Glutamatergic neuron (in vitro differentiated cells): ENCODE results near the gene SLC10A7. TPM values are rescaled to one million over a fixed set of nuclear protein-coding genes. Genes with fewer than 3 reads are reported as not detected.

ENCODE experiments used
- DNase-seq: peaks from one replicate; pipeline ENCODE4 v3.0.0; 2022
- H3K27ac Mint-ChIP-seq: one replicate; pipeline ENCODE4 v1.8.0; 2020; ENCODE audit warnings: mild to moderate bottlenecking, mixed read lengths, inconsistent platforms; ENCODE audit not compliant: unreplicated experiment
- H3K27me3 Mint-ChIP-seq: one replicate; pipeline ENCODE4 v1.8.0; 2020; ENCODE audit warnings: mild to moderate bottlenecking, moderate library complexity, mixed read lengths, inconsistent platforms; ENCODE audit not compliant: unreplicated experiment
- H3K36me3 Mint-ChIP-seq: one replicate; pipeline ENCODE4 v1.8.0; 2020; ENCODE audit warnings: mild to moderate bottlenecking, mixed read lengths, inconsistent platforms; ENCODE audit not compliant: unreplicated experiment
- H3K4me1 Mint-ChIP-seq: one replicate; pipeline ENCODE4 v1.8.0; 2020; ENCODE audit warnings: mild to moderate bottlenecking, low read depth, mixed read lengths, inconsistent platforms; ENCODE audit not compliant: unreplicated experiment
- H3K4me3 Mint-ChIP-seq: one replicate; pipeline ENCODE4 v1.8.0; 2020; ENCODE audit warnings: mild to moderate bottlenecking, mixed read lengths, inconsistent platforms; ENCODE audit not compliant: unreplicated experiment
- H3K9me3 Mint-ChIP-seq: one replicate; pipeline ENCODE4 v1.8.0; 2020; ENCODE audit warnings: mild to moderate bottlenecking, moderate library complexity, mixed read lengths, inconsistent platforms; ENCODE audit not compliant: unreplicated experiment
- total RNA-seq: library from RNA; stranded (reverse); fragmentation: NEBNext Ultra II Directional; extraction: Animal tissue kit (Norgen Biotek cat#: 25700); gene quantifications from one replicate; pipeline ENCODE4 v1.2.1, GENCODE V29; 2021; ENCODE audit not compliant: unreplicated experiment
- TF ChIP-seq, protein P1 (sequence below): fragments of 200-600 bp; sonication (generic); IDR thresholded peaks from one replicate; pipeline ENCODE4 v1.5.0; 2021; ENCODE audit not compliant: partially characterized antibody, unreplicated experiment

SLC10A7 gene
- total RNA-seq, 1 donor from 2014 or later, result 13.5 TPM

DNA sequence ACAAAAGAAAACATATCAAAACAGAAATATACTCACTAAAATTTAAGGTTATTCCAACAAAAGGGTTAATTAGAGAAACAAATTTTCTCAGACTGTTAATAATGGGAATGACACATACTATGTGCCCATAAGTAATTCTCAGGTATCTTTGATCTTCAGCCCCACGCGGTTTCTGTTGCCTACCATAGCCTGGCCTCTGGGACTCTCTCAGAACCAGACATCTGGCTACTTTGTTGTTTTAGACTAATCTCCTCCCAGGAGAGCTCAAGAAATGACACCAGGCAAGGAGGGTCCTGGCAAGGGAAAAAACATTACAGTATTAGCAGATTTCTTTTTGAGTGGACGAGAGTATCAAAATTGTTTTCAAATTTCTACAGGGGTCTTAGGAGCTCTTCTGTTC lies 43.7 kb downstream of the SLC10A7 start:
- Mint-ChIP-seq H3K27ac (peak overlapping the region; percentile 95), H3K27me3 (peaks cover 4% of the 10 kb centered on the region), H3K36me3 (peaks cover 6% of the 10 kb centered on the region), H3K9me3 (peaks cover 6% of the 10 kb centered on the region), H3K4me3 (peak overlapping the region; percentile 83), H3K4me1 (peaks cover 44% of the 10 kb centered on the region)
- TF ChIP-seq, protein P1, sequence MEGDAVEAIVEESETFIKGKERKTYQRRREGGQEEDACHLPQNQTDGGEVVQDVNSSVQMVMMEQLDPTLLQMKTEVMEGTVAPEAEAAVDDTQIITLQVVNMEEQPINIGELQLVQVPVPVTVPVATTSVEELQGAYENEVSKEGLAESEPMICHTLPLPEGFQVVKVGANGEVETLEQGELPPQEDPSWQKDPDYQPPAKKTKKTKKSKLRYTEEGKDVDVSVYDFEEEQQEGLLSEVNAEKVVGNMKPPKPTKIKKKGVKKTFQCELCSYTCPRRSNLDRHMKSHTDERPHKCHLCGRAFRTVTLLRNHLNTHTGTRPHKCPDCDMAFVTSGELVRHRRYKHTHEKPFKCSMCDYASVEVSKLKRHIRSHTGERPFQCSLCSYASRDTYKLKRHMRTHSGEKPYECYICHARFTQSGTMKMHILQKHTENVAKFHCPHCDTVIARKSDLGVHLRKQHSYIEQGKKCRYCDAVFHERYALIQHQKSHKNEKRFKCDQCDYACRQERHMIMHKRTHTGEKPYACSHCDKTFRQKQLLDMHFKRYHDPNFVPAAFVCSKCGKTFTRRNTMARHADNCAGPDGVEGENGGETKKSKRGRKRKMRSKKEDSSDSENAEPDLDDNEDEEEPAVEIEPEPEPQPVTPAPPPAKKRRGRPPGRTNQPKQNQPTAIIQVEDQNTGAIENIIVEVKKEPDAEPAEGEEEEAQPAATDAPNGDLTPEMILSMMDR, result no peak
- peak; percentile 28 for DNase-seq

DNA sequence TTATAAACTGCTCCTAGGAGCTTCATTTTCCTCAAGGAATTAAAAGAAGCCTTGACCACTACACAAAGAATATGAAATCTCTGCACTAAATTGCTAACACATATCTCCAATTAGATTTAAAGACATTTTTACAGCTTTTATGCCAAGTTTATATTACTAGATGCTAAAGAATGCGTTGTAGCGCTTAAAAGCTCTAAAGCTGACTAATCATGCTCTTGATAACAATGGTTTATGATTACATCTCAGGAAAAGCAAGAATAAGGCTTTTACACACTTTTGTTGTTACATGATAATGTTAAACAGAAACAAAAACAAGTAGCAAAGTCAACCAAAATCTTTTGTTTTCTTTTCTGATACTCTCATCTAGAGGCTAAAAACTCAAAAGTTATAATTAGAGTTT lies 44.7 kb downstream of the SLC10A7 start:
- Mint-ChIP-seq H3K4me3 (no peak overlapping the region), H3K36me3 (no peaks in the 10 kb centered on the region), H3K27me3 (peaks cover 4% of the 10 kb centered on the region), H3K4me1 (peaks cover 53% of the 10 kb centered on the region), H3K27ac (peak overlapping the region; percentile 55), H3K9me3 (peaks cover 4% of the 10 kb centered on the region)
- DNase-seq, result no peak
- TF ChIP-seq, protein P1, result no peak

DNA sequence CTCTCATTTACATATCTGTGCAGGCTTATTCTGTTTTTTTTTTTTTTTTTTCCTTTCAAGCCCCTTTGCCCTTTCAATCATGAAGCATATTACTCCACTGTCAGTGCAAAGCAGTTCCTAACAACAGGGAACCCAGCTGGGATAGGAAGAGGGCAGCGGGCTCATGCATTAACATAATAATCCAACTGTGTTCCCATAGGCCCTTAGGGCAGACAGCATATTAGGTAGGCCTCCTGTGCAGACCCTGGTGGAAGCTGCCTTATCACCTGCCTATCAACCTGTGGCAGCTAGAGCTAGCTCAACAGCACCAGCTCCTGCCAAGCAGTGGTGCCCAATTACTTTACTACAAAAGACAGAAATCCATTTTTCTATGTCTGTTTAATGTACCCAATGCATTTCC lies 49.3 kb downstream of the SLC10A7 start:
- H3K27me3 Mint-ChIP-seq, result no peaks in the 10 kb centered on the region
- peaks cover 44% of the 10 kb centered on the region for H3K4me1 Mint-ChIP-seq
- peak; percentile 22 for DNase-seq
- TF ChIP-seq, protein P1, result no peak
- no peaks in the 10 kb centered on the region for H3K36me3 Mint-ChIP-seq
- H3K9me3 Mint-ChIP-seq, result peaks cover 2% of the 10 kb centered on the region
- H3K27ac Mint-ChIP-seq, result no peak overlapping the region
- no peak overlapping the region for H3K4me3 Mint-ChIP-seq

DNA sequence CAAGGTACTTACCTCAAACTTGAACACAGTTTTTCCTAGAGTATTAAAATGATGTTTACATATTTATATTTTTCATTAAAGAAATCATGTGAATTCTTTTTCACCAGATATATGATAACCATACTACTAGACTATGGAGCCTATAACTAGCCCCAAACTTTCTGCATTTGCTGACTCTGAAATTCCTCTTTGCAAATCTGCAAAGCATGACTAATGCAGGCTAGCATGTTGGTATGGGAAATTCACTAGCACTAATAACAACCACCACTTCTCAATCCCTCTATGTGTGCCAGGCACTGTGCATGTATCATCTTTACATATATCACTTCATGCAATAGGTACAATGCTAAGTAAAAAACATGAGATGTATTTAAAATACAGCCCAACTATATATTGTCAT lies 51.1 kb downstream of the SLC10A7 start:
- Mint-ChIP-seq H3K36me3 (no peaks in the 10 kb centered on the region), H3K4me1 (peaks cover 28% of the 10 kb centered on the region), H3K9me3 (peaks cover 2% of the 10 kb centered on the region), H3K4me3 (no peak overlapping the region), H3K27me3 (no peaks in the 10 kb centered on the region), H3K27ac (no peak overlapping the region)
- no peak for DNase-seq
- TF ChIP-seq, protein P1, result no peak

DNA sequence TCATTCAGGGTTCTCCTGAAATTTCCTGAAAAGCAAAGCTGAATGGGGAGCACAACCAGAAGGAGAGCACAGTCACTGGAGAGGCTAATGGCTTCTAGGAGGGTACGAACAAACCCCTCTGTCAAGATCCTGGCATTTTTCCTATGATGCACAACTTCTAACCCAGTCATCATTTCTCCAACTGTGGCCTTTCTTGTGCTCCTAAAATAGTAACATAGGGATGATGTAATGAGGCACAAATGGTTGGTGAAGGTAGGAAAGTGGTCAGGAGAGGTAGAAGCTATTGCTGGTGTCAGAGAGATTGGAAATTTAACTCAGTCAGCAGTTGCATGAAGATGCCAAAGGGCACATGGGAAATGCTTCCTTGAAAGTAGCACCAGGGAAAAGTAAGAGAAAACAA lies 52.7 kb downstream of the SLC10A7 start:
- DNase-seq, result no peak
- H3K4me3 Mint-ChIP-seq, result no peak overlapping the region
- peaks cover 20% of the 10 kb centered on the region for H3K4me1 Mint-ChIP-seq
- peaks cover 2% of the 10 kb centered on the region for H3K9me3 Mint-ChIP-seq
- no peak overlapping the region for H3K27ac Mint-ChIP-seq
- no peaks in the 10 kb centered on the region for H3K27me3 Mint-ChIP-seq
- H3K36me3 Mint-ChIP-seq, result no peaks in the 10 kb centered on the region
- TF ChIP-seq, protein P1, result no peak
